Measurements from ENCODE around the gene ALB.

ALB gene

GRCh38 chr4:73405138-73405537 lies 1.1 kb downstream of the ALB start:
- no peaks in the 10 kb centered on the region for H3K27me3 ChIP-seq (ENCODE audit: insufficient read depth, low read depth)
- H3K27ac ChIP-seq, result no peak overlapping the region
- no peaks in the 10 kb centered on the region for H3K36me3 ChIP-seq (ENCODE audit: insufficient read depth)
- H3K79me2 ChIP-seq (ENCODE audit: insufficient read depth, low read depth), result no peaks in the 10 kb centered on the region
- no peak for TF ChIP-seq CTCF (conservative IDR thresholded peaks at IDR 0.05; ENCODE audit: low read depth, low read length)
- no peak overlapping the region for H2AFZ ChIP-seq (ENCODE audit: low read depth)
- no peak overlapping the region for H3K9ac ChIP-seq
- H3K4me2 ChIP-seq, result no peak overlapping the region
- no peaks in the 10 kb centered on the region for H3K4me1 ChIP-seq (ENCODE audit: low read depth, poor library complexity, severe bottlenecking)
- H4K20me1 ChIP-seq (ENCODE audit: insufficient read depth), result no peaks in the 10 kb centered on the region
- H3K4me3 ChIP-seq (IDR thresholded peaks at IDR 0.05; ENCODE audit: insufficient read depth, low read depth, low read length), result no peak overlapping the region

- H3K4me2 ChIP-seq, result no peak overlapping the region
- no peaks in the 10 kb centered on the region for H3K36me3 ChIP-seq (ENCODE audit: insufficient read depth)
- no peak overlapping the region for H3K4me3 ChIP-seq (IDR thresholded peaks at IDR 0.05; ENCODE audit: insufficient read depth, low read depth, low read length)
- H3K27ac ChIP-seq, result no peak overlapping the region
- no peaks in the 10 kb centered on the region for H4K20me1 ChIP-seq (ENCODE audit: insufficient read depth)
- H2AFZ ChIP-seq (ENCODE audit: low read depth), result no peak overlapping the region
- no peaks in the 10 kb centered on the region for H3K27me3 ChIP-seq (ENCODE audit: insufficient read depth, low read depth)
- no peaks in the 10 kb centered on the region for H3K79me2 ChIP-seq (ENCODE audit: insufficient read depth, low read depth)
- no peak for TF ChIP-seq CTCF (conservative IDR thresholded peaks at IDR 0.05; ENCODE audit: low read depth, low read length)
- H3K4me1 ChIP-seq (ENCODE audit: low read depth, poor library complexity, severe bottlenecking), result no peaks in the 10 kb centered on the region
- no peak overlapping the region for H3K9ac ChIP-seq
Observed at GRCh38 chr4:73406548-73406875, 2.4 kb downstream of the ALB start.

- H3K4me2 ChIP-seq, result no peak overlapping the region
- no peaks in the 10 kb centered on the region for H3K79me2 ChIP-seq (ENCODE audit: insufficient read depth, low read depth)
- no peaks in the 10 kb centered on the region for H4K20me1 ChIP-seq (ENCODE audit: insufficient read depth)
- H3K27me3 ChIP-seq (ENCODE audit: insufficient read depth, low read depth), result no peaks in the 10 kb centered on the region
- H3K27ac ChIP-seq, result no peak overlapping the region
- no peak overlapping the region for H3K9ac ChIP-seq
- no peak overlapping the region for H2AFZ ChIP-seq (ENCODE audit: low read depth)
- H3K4me3 ChIP-seq (IDR thresholded peaks at IDR 0.05; ENCODE audit: insufficient read depth, low read depth, low read length), result no peak overlapping the region
- TF ChIP-seq CTCF (conservative IDR thresholded peaks at IDR 0.05; ENCODE audit: low read depth, low read length), result no peak
- H3K4me1 ChIP-seq (ENCODE audit: low read depth, poor library complexity, severe bottlenecking), result no peaks in the 10 kb centered on the region
- no peaks in the 10 kb centered on the region for H3K36me3 ChIP-seq (ENCODE audit: insufficient read depth)
Observed at GRCh38 chr4:73407227-73407673, 3.2 kb downstream of the ALB start.

GRCh38 chr4:73408181-73408867 lies 4.2 kb downstream of the ALB start:
- Histone ChIP-seq H4K20me1 (ENCODE audit: insufficient read depth) (no peaks in the 10 kb centered on the region), H3K79me2 (ENCODE audit: insufficient read depth, low read depth) (no peaks in the 10 kb centered on the region), H3K4me3 (IDR thresholded peaks at IDR 0.05; ENCODE audit: insufficient read depth, low read depth, low read length) (no peak overlapping the region), H3K4me1 (ENCODE audit: low read depth, poor library complexity, severe bottlenecking) (no peaks in the 10 kb centered on the region), H3K27ac (no peak overlapping the region), H2AFZ (ENCODE audit: low read depth) (no peak overlapping the region), H3K4me2 (no peak overlapping the region), H3K27me3 (ENCODE audit: insufficient read depth, low read depth) (no peaks in the 10 kb centered on the region), H3K36me3 (ENCODE audit: insufficient read depth) (no peaks in the 10 kb centered on the region), H3K9ac (no peak overlapping the region)
- no peak for TF ChIP-seq CTCF (conservative IDR thresholded peaks at IDR 0.05; ENCODE audit: low read depth, low read length)
